HepG2 (cell line): ENCODE results near the gene GUCA2B. TPM values are rescaled to one million over a fixed set of nuclear protein-coding genes. Genes with fewer than 3 reads are reported as not detected.
A peak's percentile ranks its signal among the peaks of the same experiment; 100 is the strongest.

Experiments used
- ATAC-seq: fragments of 200-7000 bp; cut with Tn5 transposase; 3 replicates; pipeline ENCODE4 v1.9.1; 2020; ENCODE audit warnings: mild to moderate bottlenecking, moderate library complexity
- BruUV-seq: library from RNA; stranded (reverse); fragments of 400-500 nt; replicated peaks from 2 replicates; lab custom pipeline; 2021; lab: Mats Ljungman, UMichigan
- CTCF ChIA-PET: fragments of 300-600 bp; formaldehyde crosslinking; extraction: SDS; loops from one replicate; lab custom pipeline; 2021; ENCODE audit warnings: low total read pairs, inconsistent platforms, low intra/inter-chr PET ratio; lab: Yijun Ruan, JAX
- POLR2A ChIA-PET: fragments of 350-600 bp; sonication (Branson Sonifier 250); formaldehyde crosslinking; loops from one replicate; lab custom pipeline; 2020; ENCODE audit warnings: antibody characterized with exemption, inconsistent platforms; lab: Yijun Ruan, JAX
- DNase-seq: peaks from one replicate; pipeline ENCODE4 v3.0.0-alpha.2; 2015; ENCODE audit warnings: low spot score
- FAIRE-seq: peaks from 3 replicates; lab custom pipeline; 2011; peaks lifted over from hg19 to GRCh38; lab: Jason Lieb, UNC
- H2AFZ ChIP-seq: one replicate; pipeline ENCODE4 v1.6.1; 2011; ENCODE audit warnings: low read length, inconsistent platforms
- H3K27ac ChIP-seq: fragments of 300-600 bp; 3 replicates; pipeline ENCODE4 v1.8.0; 2011; ENCODE audit warnings: mixed run types, mild to moderate bottlenecking, mixed read lengths, low read length, inconsistent platforms; ENCODE audit not compliant: insufficient read depth; ENCODE audit errors: extremely low read length
- H3K27me3 ChIP-seq, 2 experiments: fragments of 200-600 bp in 1 of 2; 2 replicates in 1 of 2; 3 replicates in 1 of 2; pipeline versions ENCODE4 v1.6.0 to v1.8.0; 2011; ENCODE audit warnings: low read length in 2 of 2, mild to moderate bottlenecking in 2 of 2, moderate library complexity in 2 of 2, inconsistent platforms in 1 of 2; ENCODE audit not compliant: insufficient read depth in 2 of 2, control insufficient read depth in 1 of 2
- H3K36me3 ChIP-seq, 2 experiments: fragments of 200-600 bp in 1 of 2; replicated peaks in 1 of 2; 2 replicates in 1 of 2; 3 replicates in 1 of 2; pipeline versions ENCODE4 v1.5.1 to v1.8.0; 2011; ENCODE audit warnings: low read length in 2 of 2, inconsistent platforms in 1 of 2; ENCODE audit not compliant: insufficient read depth in 2 of 2, control insufficient read depth in 1 of 2
- H3K4me1 ChIP-seq: 2 replicates; pipeline ENCODE4 v1.5.1; 2012; ENCODE audit warnings: low read length, inconsistent platforms; ENCODE audit not compliant: insufficient read depth
- H3K4me2 ChIP-seq: 2 replicates; pipeline ENCODE4 v1.6.0; 2011; ENCODE audit warnings: low read depth, low read length, inconsistent platforms
- H3K4me3 ChIP-seq, 3 experiments: fragments of 200-600 bp in 1 of 3; sonication (generic), shearing (Covaris generic) in 1 of 3; replicated peaks in 1 of 3; 2 replicates each; pipeline ENCODE4 v1.5.1; 2011 to 2016; ENCODE audit warnings: low read length in 3 of 3, inconsistent platforms in 2 of 3, low read depth in 2 of 3, mild to moderate bottlenecking in 2 of 3, control low read depth in 1 of 3, mixed read lengths in 1 of 3; ENCODE audit not compliant: insufficient read depth in 1 of 3
- H3K79me2 ChIP-seq: one replicate; pipeline ENCODE4 v1.6.1; 2011; ENCODE audit warnings: low read length, inconsistent platforms; ENCODE audit not compliant: insufficient read depth
- H3K9ac ChIP-seq: 2 replicates; pipeline ENCODE4 v1.6.0; 2011; ENCODE audit warnings: mild to moderate bottlenecking, low read depth, low read length, inconsistent platforms; ENCODE audit not compliant: insufficient read depth
- H3K9me3 ChIP-seq: 2 replicates; pipeline ENCODE4 v1.5.1; 2012; ENCODE audit warnings: mild to moderate bottlenecking, low read length
- H4K20me1 ChIP-seq: 2 replicates; pipeline ENCODE4 v1.6.0; 2011; ENCODE audit warnings: inconsistent platforms, mild to moderate bottlenecking, low read length, moderate library complexity; ENCODE audit not compliant: insufficient read depth
- AKAP8 ChIP-seq: sonication (generic); formaldehyde crosslinking; IDR thresholded peaks from 2 replicates; pipeline ENCODE4 v1.5.1; 2020; ENCODE audit warnings: mild to moderate bottlenecking, missing genetic modification reagents
- HNRNPK ChIP-seq: fragments of 200-400 bp; formaldehyde crosslinking; IDR thresholded peaks from 2 replicates; pipeline ENCODE4 v1.6.1; 2018; ENCODE audit warnings: low read length, low read depth, moderate library complexity, mild to moderate bottlenecking; ENCODE audit not compliant: poor library complexity, severe bottlenecking
- HOXA9 ChIP-seq: sonication (generic); formaldehyde crosslinking; IDR thresholded peaks from 2 replicates; pipeline ENCODE4 v1.8.1; 2022; ENCODE audit warnings: missing genetic modification reagents, mild to moderate bottlenecking, moderate library complexity, borderline replicate concordance
- KLF6 ChIP-seq: IDR thresholded peaks from 2 replicates; pipeline ENCODE4 v1.8.0; 2016; ENCODE audit warnings: missing biosample characterization, missing genetic modification reagents
- MAFG ChIP-seq: sonication (generic); formaldehyde crosslinking; IDR thresholded peaks from 2 replicates; pipeline ENCODE4 v1.5.1; 2020; ENCODE audit warnings: mild to moderate bottlenecking, missing genetic modification reagents
- MTA1 ChIP-seq: sonication (generic); formaldehyde crosslinking; IDR thresholded peaks from 2 replicates; pipeline ENCODE4 v1.4.0; 2020; ENCODE audit warnings: missing genetic modification reagents, mild to moderate bottlenecking, borderline replicate concordance
- NFKBIZ ChIP-seq: IDR thresholded peaks from 2 replicates; pipeline ENCODE4 v1.6.1; 2018; ENCODE audit warnings: missing genetic modification reagents, missing compliant biosample characterization
- SOX5 ChIP-seq: IDR thresholded peaks from 2 replicates; pipeline ENCODE4 v1.6.1; 2016; ENCODE audit warnings: borderline replicate concordance
- ZSCAN9 ChIP-seq: IDR thresholded peaks from 2 replicates; pipeline ENCODE4 v1.6.1; 2016; ENCODE audit warnings: borderline replicate concordance
- ZZZ3 ChIP-seq: sonication (generic); formaldehyde crosslinking; IDR thresholded peaks from 2 replicates; pipeline ENCODE4 v1.4.0; 2020; ENCODE audit warnings: missing genetic modification reagents, mild to moderate bottlenecking, borderline replicate concordance
- whole genome bisulfite sequencing: methylation state at CpG from one replicate; pipeline ENCODE4 v1.1.6; 2017; ENCODE audit warnings: low lambda C conversion rate; 5-methylcytosine and 5-hydroxymethylcytosine counted together
- in situ Hi-C: cut with HindIII; loops from 2 replicates; pipeline ENCODE4 v1.10.0; 2017; ENCODE audit warnings: low pct_unique_long_range_greater_than_20kb; ENCODE audit not compliant: extremely low pct_ligation_motif_present
- intact Hi-C: fragments of 100-400 bp; cut with micrococcal nuclease; formaldehyde crosslinking; loops from one replicate; pipeline ENCODE4 v1.10.0; 2022; ENCODE audit not compliant: unreplicated experiment
- polyA plus RNA-seq, 8 experiments: library from polyadenylated mRNA; depleted of rRNA in 3 of 8; stranded (reverse) in 7 of 8; unstranded in 1 of 8; fragments of >200 nt; fragmentation: Illumina TruSeq in 4 of 8; extraction: Trizol in 4 of 8; gene quantifications; 2 replicates each; pipeline versions ENCODE4 v1.2.1 to v1.2.3, GENCODE V29; 2011 to 2016; ENCODE audit warnings: low read depth in 4 of 8, missing spikeins in 1 of 8, mixed read lengths in 1 of 8; ENCODE audit not compliant: insufficient read depth in 1 of 8
- total RNA-seq, 5 experiments: library from RNA; depleted of rRNA; stranded (reverse); fragments of >200 nt; fragmentation: Illumina TruSeq; extraction: Trizol; gene quantifications; 2 replicates each; pipeline ENCODE4 v1.2.3, GENCODE V29; 2016; ENCODE audit warnings: low read depth in 1 of 5
- TF ChIP-seq, protein P1 (sequence below): sonication (generic); formaldehyde crosslinking; IDR thresholded peaks from 2 replicates; pipeline ENCODE4 v1.5.1; 2020; ENCODE audit warnings: mild to moderate bottlenecking, missing genetic modification reagents, moderate library complexity
- TF ChIP-seq, protein P2 (sequence below): sonication (generic); formaldehyde crosslinking; IDR thresholded peaks from 2 replicates; pipeline ENCODE4 v1.4.0; 2020; ENCODE audit warnings: missing genetic modification reagents

The GUCA2B gene
- total and polyA plus RNA-seq, 2 of the 13 experiments (the other 11 are each of a cell fraction or from before 2014, with no cell fraction given) = not detected

DNA sequence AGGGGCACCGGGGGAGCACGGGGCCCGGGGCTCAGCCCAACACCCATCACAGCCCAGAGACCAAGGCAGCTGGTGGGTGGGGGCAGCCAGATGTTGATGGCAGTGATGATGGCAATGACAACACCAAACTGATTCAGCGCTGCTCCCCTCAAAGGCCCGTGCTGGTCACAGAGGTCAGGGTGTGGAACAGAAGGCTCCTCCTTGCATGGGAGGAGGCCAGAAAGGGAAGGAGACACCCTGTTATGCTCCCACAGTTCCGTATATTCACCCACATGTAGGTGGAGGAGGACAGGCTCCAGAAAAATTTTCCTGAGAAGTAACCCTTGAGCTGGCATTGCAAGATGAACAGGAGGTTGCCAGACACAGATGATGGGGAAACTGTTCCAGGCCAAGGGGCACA is 414 bp downstream of the GUCA2B start:
- Histone ChIP-seq H3K9me3 (no peaks in the 10 kb centered on the region), H3K4me1 (peaks cover 10% of the 10 kb centered on the region; the same call in 1 of the 2 replicates), H3K4me2 (0 out of 2 replicates have a peak overlapping the region, but pooled peaks have one; percentile 36), H2AFZ (no peak overlapping the region), H3K27me3 (peaks cover 5 to 28% of the 10 kb centered on the region in 2 experiments; a peak in 3 of 5 replicates), H3K9ac (no peak overlapping the region), H3K36me3 (no peaks in the 10 kb centered on the region), H3K79me2 (no peaks in the 10 kb centered on the region), H4K20me1 (no peaks in the 10 kb centered on the region), H3K4me3 (no peak overlapping the region), H3K27ac (no peak overlapping the region)
- TF ChIP-seq MAFG (CRISPR knock-in tag) (no peak), NFKBIZ (no peak)
- TF ChIP-seq, protein P1, sequence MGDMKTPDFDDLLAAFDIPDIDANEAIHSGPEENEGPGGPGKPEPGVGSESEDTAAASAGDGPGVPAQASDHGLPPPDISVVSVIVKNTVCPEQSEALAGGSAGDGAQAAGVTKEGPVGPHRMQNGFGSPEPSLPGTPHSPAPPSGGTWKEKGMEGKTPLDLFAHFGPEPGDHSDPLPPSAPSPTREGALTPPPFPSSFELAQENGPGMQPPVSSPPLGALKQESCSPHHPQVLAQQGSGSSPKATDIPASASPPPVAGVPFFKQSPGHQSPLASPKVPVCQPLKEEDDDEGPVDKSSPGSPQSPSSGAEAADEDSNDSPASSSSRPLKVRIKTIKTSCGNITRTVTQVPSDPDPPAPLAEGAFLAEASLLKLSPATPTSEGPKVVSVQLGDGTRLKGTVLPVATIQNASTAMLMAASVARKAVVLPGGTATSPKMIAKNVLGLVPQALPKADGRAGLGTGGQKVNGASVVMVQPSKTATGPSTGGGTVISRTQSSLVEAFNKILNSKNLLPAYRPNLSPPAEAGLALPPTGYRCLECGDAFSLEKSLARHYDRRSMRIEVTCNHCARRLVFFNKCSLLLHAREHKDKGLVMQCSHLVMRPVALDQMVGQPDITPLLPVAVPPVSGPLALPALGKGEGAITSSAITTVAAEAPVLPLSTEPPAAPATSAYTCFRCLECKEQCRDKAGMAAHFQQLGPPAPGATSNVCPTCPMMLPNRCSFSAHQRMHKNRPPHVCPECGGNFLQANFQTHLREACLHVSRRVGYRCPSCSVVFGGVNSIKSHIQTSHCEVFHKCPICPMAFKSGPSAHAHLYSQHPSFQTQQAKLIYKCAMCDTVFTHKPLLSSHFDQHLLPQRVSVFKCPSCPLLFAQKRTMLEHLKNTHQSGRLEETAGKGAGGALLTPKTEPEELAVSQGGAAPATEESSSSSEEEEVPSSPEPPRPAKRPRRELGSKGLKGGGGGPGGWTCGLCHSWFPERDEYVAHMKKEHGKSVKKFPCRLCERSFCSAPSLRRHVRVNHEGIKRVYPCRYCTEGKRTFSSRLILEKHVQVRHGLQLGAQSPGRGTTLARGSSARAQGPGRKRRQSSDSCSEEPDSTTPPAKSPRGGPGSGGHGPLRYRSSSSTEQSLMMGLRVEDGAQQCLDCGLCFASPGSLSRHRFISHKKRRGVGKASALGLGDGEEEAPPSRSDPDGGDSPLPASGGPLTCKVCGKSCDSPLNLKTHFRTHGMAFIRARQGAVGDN (CRISPR knock-in tag) = peak; percentile 4; the same call in 1 of the 2 replicates
- CTCF ChIA-PET = no interaction called here
- POLR2A ChIA-PET = no interaction called here
- FAIRE-seq = no peak
- ATAC-seq = no peak
- intact Hi-C loops = no loop called here
- in situ Hi-C loops = no loop called here
- BruUV-seq = no TSS peak
- no peak for DNase-seq
- whole genome bisulfite sequencing = 0% methylated on average over 5 of the region's 6 CpGs

DNA sequence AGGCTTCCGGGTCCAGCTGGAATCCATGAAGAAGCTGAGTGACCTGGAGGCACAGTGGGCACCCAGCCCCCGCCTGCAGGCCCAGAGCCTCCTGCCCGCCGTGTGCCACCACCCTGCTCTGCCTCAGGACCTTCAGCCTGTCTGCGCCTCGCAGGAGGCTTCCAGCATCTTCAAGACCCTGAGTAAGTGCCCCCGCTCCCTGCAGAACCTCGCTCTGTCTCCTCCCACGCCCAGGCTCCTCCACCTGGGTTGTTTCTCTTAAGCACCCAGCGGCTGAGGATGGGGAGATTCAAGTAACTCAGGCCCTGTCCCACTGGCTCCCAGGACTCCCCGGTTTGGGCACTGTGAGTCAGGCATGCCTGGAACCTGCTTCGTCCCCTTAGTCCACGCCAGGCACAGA is 1.5 kb downstream of the GUCA2B start:
- H3K4me2 ChIP-seq = no peak overlapping the region
- no peaks in the 10 kb centered on the region for H3K79me2 ChIP-seq
- no peak overlapping the region for H3K4me3 ChIP-seq
- no TSS peak for BruUV-seq
- H3K9ac ChIP-seq = no peak overlapping the region
- WGBS = 42% methylated on average over 13 of the region's 13 CpGs
- H3K4me1 ChIP-seq = peaks cover 10% of the 10 kb centered on the region; the same call in 1 of the 2 replicates
- no peak for ATAC-seq
- DNase-seq = no peak
- no peak for TF ChIP-seq ZZZ3 (CRISPR knock-in tag)
- no peak for TF ChIP-seq HOXA9
- TF ChIP-seq, protein P2, sequence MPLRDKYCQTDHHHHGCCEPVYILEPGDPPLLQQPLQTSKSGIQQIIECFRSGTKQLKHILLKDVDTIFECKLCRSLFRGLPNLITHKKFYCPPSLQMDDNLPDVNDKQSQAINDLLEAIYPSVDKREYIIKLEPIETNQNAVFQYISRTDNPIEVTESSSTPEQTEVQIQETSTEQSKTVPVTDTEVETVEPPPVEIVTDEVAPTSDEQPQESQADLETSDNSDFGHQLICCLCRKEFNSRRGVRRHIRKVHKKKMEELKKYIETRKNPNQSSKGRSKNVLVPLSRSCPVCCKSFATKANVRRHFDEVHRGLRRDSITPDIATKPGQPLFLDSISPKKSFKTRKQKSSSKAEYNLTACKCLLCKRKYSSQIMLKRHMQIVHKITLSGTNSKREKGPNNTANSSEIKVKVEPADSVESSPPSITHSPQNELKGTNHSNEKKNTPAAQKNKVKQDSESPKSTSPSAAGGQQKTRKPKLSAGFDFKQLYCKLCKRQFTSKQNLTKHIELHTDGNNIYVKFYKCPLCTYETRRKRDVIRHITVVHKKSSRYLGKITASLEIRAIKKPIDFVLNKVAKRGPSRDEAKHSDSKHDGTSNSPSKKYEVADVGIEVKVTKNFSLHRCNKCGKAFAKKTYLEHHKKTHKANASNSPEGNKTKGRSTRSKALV (CRISPR knock-in tag) = no peak
- no peak for TF ChIP-seq MTA1
- TF ChIP-seq SOX5 (CRISPR knock-in tag) = no peak
- no peak for TF ChIP-seq AKAP8 (CRISPR knock-in tag)
- no peak for TF ChIP-seq ZSCAN9 (CRISPR knock-in tag)
- no peak for TF ChIP-seq HNRNPK
- TF ChIP-seq KLF6 (CRISPR knock-in tag) = no peak
- H3K27ac ChIP-seq = no peak overlapping the region
- in situ Hi-C loops (no loop called here), intact Hi-C loops (no loop called here)
- POLR2A ChIA-PET = no interaction called here
- CTCF ChIA-PET = no interaction called here
- H4K20me1 ChIP-seq = no peaks in the 10 kb centered on the region
- H3K27me3 ChIP-seq = peaks cover 5 to 28% of the 10 kb centered on the region in 2 experiments; a peak in 3 of 5 replicates
- no peak for FAIRE-seq
- H3K36me3 ChIP-seq = no peaks in the 10 kb centered on the region
- no peaks in the 10 kb centered on the region for H3K9me3 ChIP-seq
- no peak overlapping the region for H2AFZ ChIP-seq
